H1 (cell line): ENCODE results near the gene LCE1D. TPM values are rescaled to one million over a fixed set of nuclear protein-coding genes. Genes with fewer than 3 reads are reported as not detected.

Experiments
- CTCF ChIA-PET: fragments of 300-600 bp; sonication (Branson Sonifier 250); formaldehyde crosslinking; loops from one replicate; lab custom pipeline; 2021; ENCODE audit not compliant: partially characterized antibody; lab: Charles Lee
- POLR2A ChIA-PET: fragments of 300-600 bp; sonication (Branson Sonifier 250); formaldehyde crosslinking; loops from one replicate; lab custom pipeline; 2021; ENCODE audit warnings: inconsistent platforms; ENCODE audit not compliant: partially characterized antibody; lab: Charles Lee
- DNase-seq, 2 experiments: peaks; one replicate each; pipeline versions ENCODE4 v3.0.0 to v3.0.0-alpha.2; 2010 to 2022; ENCODE audit warnings: low spot score in 2 of 2, low read depth in 1 of 2, mixed read lengths in 1 of 2
- FAIRE-seq: peaks from 2 replicates; lab custom pipeline; 2011; peaks lifted over from hg19 to GRCh38; lab: Jason Lieb, UNC
- H2AFZ ChIP-seq: 2 replicates; pipeline ENCODE4 v1.8.1; 2012; ENCODE audit warnings: low read length, inconsistent platforms
- H2AK5ac ChIP-seq: 2 replicates; pipeline ENCODE4 v1.6.1; 2013; ENCODE audit warnings: low read depth, low read length
- H2BK120ac ChIP-seq: replicated peaks from 2 replicates; pipeline ENCODE3; 2013; ENCODE audit warnings: low read depth, low read length, inconsistent platforms
- H2BK12ac ChIP-seq: 2 replicates; pipeline ENCODE4 v1.6.1; 2013; ENCODE audit warnings: low read depth, low read length
- H2BK15ac ChIP-seq: 2 replicates; pipeline ENCODE4 v1.6.1; 2013; ENCODE audit warnings: low read length
- H2BK20ac ChIP-seq: 2 replicates; pipeline ENCODE4 v1.6.1; 2013; ENCODE audit warnings: low read length
- H2BK5ac ChIP-seq: 2 replicates; pipeline ENCODE4 v1.6.1; 2013; ENCODE audit warnings: low read depth, low read length
- H3K14ac ChIP-seq: 2 replicates; pipeline ENCODE4 v1.6.1; 2013; ENCODE audit warnings: inconsistent platforms; ENCODE audit not compliant: insufficient read length
- H3K18ac ChIP-seq: 2 replicates; pipeline ENCODE4 v1.6.1; 2013; ENCODE audit warnings: low read length; ENCODE audit errors: extremely low read depth
- H3K23ac ChIP-seq: 2 replicates; pipeline ENCODE4 v1.6.1; 2013; ENCODE audit warnings: inconsistent platforms; ENCODE audit not compliant: insufficient read length
- H3K23me2 ChIP-seq: 2 replicates; pipeline ENCODE4 v1.6.1; 2013; ENCODE audit warnings: low read depth, low read length
- H3K27ac ChIP-seq: 2 replicates; pipeline ENCODE4 v1.6.1; 2011; ENCODE audit warnings: low read depth, low read length, inconsistent platforms
- H3K27me3 ChIP-seq, 4 experiments: replicated peaks in 1 of 4; 1 replicate in 1 of 4; 2 replicates in 3 of 4; pipeline versions ENCODE4 v1.6.1 to v1.8.1; 2011 to 2013; ENCODE audit warnings: low read length in 3 of 4, mild to moderate bottlenecking in 3 of 4, inconsistent platforms in 2 of 4, mixed read lengths in 2 of 4, moderate library complexity in 1 of 4; ENCODE audit not compliant: control insufficient read depth in 3 of 4, insufficient read depth in 3 of 4; ENCODE audit errors: extremely low read depth in 1 of 4
- H3K36me3 ChIP-seq, 4 experiments: 2 replicates each; pipeline versions ENCODE4 v1.6.1 to v1.8.1; 2011 to 2013; ENCODE audit warnings: mild to moderate bottlenecking in 4 of 4, low read length in 3 of 4, moderate library complexity in 2 of 4, control low read depth in 1 of 4, inconsistent platforms in 1 of 4; ENCODE audit not compliant: insufficient read depth in 4 of 4, control insufficient read depth in 2 of 4
- H3K4ac ChIP-seq: replicated peaks from 2 replicates; pipeline ENCODE3; 2013; ENCODE audit warnings: low read length, low read depth, mixed read lengths, inconsistent platforms; ENCODE audit not compliant: insufficient read length
- H3K4me1 ChIP-seq, 4 experiments: replicated peaks in 1 of 4; 1 replicate in 1 of 4; 2 replicates in 3 of 4; pipeline versions ENCODE4 v1.6.1 to v1.8.1; 2011 to 2013; ENCODE audit warnings: low read length in 3 of 4, inconsistent platforms in 2 of 4, mixed read lengths in 1 of 4; ENCODE audit not compliant: insufficient read depth in 4 of 4, control insufficient read depth in 3 of 4
- H3K4me2 ChIP-seq, 2 experiments: 2 replicates each; pipeline versions ENCODE4 v1.6.1 to v1.8.1; 2011 to 2013; ENCODE audit warnings: low read depth in 2 of 2, low read length in 2 of 2, control low read depth in 1 of 2, inconsistent platforms in 1 of 2, mild to moderate bottlenecking in 1 of 2; ENCODE audit not compliant: insufficient read depth in 1 of 2
- H3K4me3 ChIP-seq, 4 experiments: fragments of 200-600, 300-600 bp in 1 of 4; sonication (generic), shearing (Covaris generic), sonication (Bioruptor Twin) in 1 of 4; 2 replicates each; pipeline versions ENCODE4 v1.5.1 to v1.8.1; 2011 to 2016; ENCODE audit warnings: low read length in 4 of 4, low read depth in 3 of 4, control low read depth in 2 of 4, inconsistent platforms in 2 of 4, mild to moderate bottlenecking in 2 of 4, mixed read lengths in 1 of 4, moderate library complexity in 1 of 4; ENCODE audit not compliant: insufficient read depth in 2 of 4; ENCODE audit errors: extremely low read depth in 1 of 4
- H3K56ac ChIP-seq: replicated peaks from 2 replicates; pipeline ENCODE3; 2013; ENCODE audit warnings: low read depth, mild to moderate bottlenecking, mixed read lengths, low read length, inconsistent platforms; ENCODE audit not compliant: insufficient read length
- H3K79me1 ChIP-seq: 2 replicates; pipeline ENCODE4 v1.6.1; 2013; ENCODE audit warnings: low read depth, low read length, control low read depth
- H3K79me2 ChIP-seq, 2 experiments: 2 replicates each; pipeline versions ENCODE4 v1.6.1 to v1.8.1; 2012 to 2013; ENCODE audit warnings: low read length in 2 of 2, mild to moderate bottlenecking in 2 of 2, inconsistent platforms in 1 of 2; ENCODE audit not compliant: insufficient read depth in 2 of 2, control insufficient read depth in 1 of 2
- H3K9ac ChIP-seq, 4 experiments: replicated peaks in 1 of 4; 1 replicate in 1 of 4; 2 replicates in 3 of 4; pipeline versions ENCODE4 v1.6.1 to v1.8.1; 2011 to 2013; ENCODE audit warnings: low read depth in 3 of 4, low read length in 3 of 4, control low read depth in 2 of 4, mild to moderate bottlenecking in 2 of 4, moderate library complexity in 2 of 4, inconsistent platforms in 1 of 4; ENCODE audit errors: extremely low read depth in 1 of 4
- H3K9me3 ChIP-seq, 2 experiments: 2 replicates each; pipeline versions ENCODE4 v1.6.1 to v1.8.1; 2012 to 2013; ENCODE audit warnings: mild to moderate bottlenecking in 2 of 2, moderate library complexity in 2 of 2, control low read depth in 1 of 2, inconsistent platforms in 1 of 2, low read depth in 1 of 2, low read length in 1 of 2, mixed read lengths in 1 of 2; ENCODE audit not compliant: insufficient read depth in 2 of 2
- H4K20me1 ChIP-seq, 2 experiments: replicated peaks in 1 of 2; 2 replicates each; pipeline versions ENCODE3 to v1.8.1; 2011 to 2013; ENCODE audit warnings: inconsistent platforms in 2 of 2, low read length in 2 of 2, mild to moderate bottlenecking in 1 of 2; ENCODE audit not compliant: insufficient read depth in 2 of 2, control insufficient read depth in 1 of 2
- H4K5ac ChIP-seq: 2 replicates; pipeline ENCODE4 v1.6.1; 2013; ENCODE audit warnings: low read length, low read depth, mixed read lengths, inconsistent platforms; ENCODE audit not compliant: insufficient read length
- H4K8ac ChIP-seq: 2 replicates; pipeline ENCODE4 v1.8.0; 2013; ENCODE audit warnings: mild to moderate bottlenecking, moderate library complexity, low read length, inconsistent platforms; ENCODE audit not compliant: insufficient read depth; ENCODE audit errors: extremely low read depth
- H4K91ac ChIP-seq: replicated peaks from 2 replicates; pipeline ENCODE3; 2013; ENCODE audit warnings: low read length, mixed read lengths, inconsistent platforms; ENCODE audit not compliant: insufficient read length
- BCL11A ChIP-seq, 2 experiments: IDR thresholded peaks; one replicate each; pipeline ENCODE4 v1.6.1; 2011; ENCODE audit warnings: low read depth in 2 of 2, low read length in 2 of 2, mild to moderate bottlenecking in 2 of 2
- CHD1 ChIP-seq: IDR thresholded peaks from 2 replicates; pipeline ENCODE4 v1.6.1; 2012; ENCODE audit warnings: low read depth, low read length, improper control_type of control experiment
- FOSL1 ChIP-seq: IDR thresholded peaks from 2 replicates; pipeline ENCODE4 v1.6.1; 2011; ENCODE audit warnings: mild to moderate bottlenecking, low read depth, low read length, moderate library complexity; ENCODE audit not compliant: insufficient read depth
- GABPA ChIP-seq: IDR thresholded peaks from 2 replicates; pipeline ENCODE4 v1.6.1; 2011; ENCODE audit warnings: mild to moderate bottlenecking, low read length, moderate library complexity, borderline replicate concordance; ENCODE audit not compliant: insufficient read depth
- KDM5A ChIP-seq: fragments of 200-600 bp; IDR thresholded peaks from 2 replicates; pipeline ENCODE4 v1.7.1; 2012; ENCODE audit warnings: mild to moderate bottlenecking, low read length, inconsistent platforms, mixed read lengths
- NRF1 ChIP-seq: IDR thresholded peaks from 2 replicates; pipeline ENCODE4 v1.6.1; 2011; ENCODE audit warnings: mild to moderate bottlenecking, low read depth, low read length, improper control_type of control experiment
- POLR2AphosphoS5 ChIP-seq: IDR thresholded peaks from 2 replicates; pipeline ENCODE4 v1.6.1; 2011; ENCODE audit warnings: low read depth, low read length
- POU5F1 ChIP-seq: IDR thresholded peaks from 2 replicates; pipeline ENCODE4 v1.6.1; 2011; ENCODE audit warnings: low read depth, mild to moderate bottlenecking, low read length, moderate library complexity
- SUZ12 ChIP-seq: fragments of 200-600 bp; sonication (generic); IDR thresholded peaks from 2 replicates; pipeline ENCODE4 v1.6.1; 2012; ENCODE audit warnings: mild to moderate bottlenecking, inconsistent platforms, low read length, moderate library complexity, mixed read lengths
- TAF7 ChIP-seq: optimal IDR thresholded peaks from 2 replicates; pipeline ENCODE3; 2011; ENCODE audit warnings: low read depth, mild to moderate bottlenecking, inconsistent platforms, low read length, moderate library complexity, borderline replicate concordance
- TBP ChIP-seq: IDR thresholded peaks from 2 replicates; pipeline ENCODE4 v1.6.1; 2011; ENCODE audit warnings: low read depth, low read length, improper control_type of control experiment
- WGBS, 2 experiments: shearing (Covaris generic) in 1 of 2; methylation state at CpG; one replicate each; pipeline versions ENCODE4 v1.1.6 to v1.1.7; 2013 to 2015; ENCODE audit warnings: low lambda C conversion rate in 2 of 2, mixed read lengths in 2 of 2, inconsistent platforms in 1 of 2, low coverage in 1 of 2, missing lambda C conversion rate in 1 of 2; ENCODE audit not compliant: insufficient replicate concordance in 2 of 2, insufficient coverage in 1 of 2, insufficient read length in 1 of 2; ENCODE audit errors: extremely low coverage in 1 of 2, missing lambda C conversion rate in 1 of 2; 5-methylcytosine and 5-hydroxymethylcytosine counted together
- polyA plus RNA-seq, 7 experiments: library from polyadenylated mRNA; depleted of rRNA in 3 of 7; stranded (reverse) in 5 of 7; unstranded in 2 of 7; fragments of >200 nt in 5 of 7; fragments of 200-250 nt in 2 of 7; gene quantifications; 1 replicate in 5 of 7; 2 replicates in 1 of 7; 4 replicates in 1 of 7; pipeline versions ENCODE4 v1.2.1 to v1.2.3, GENCODE V29; 2011 to 2013; ENCODE audit warnings: missing spikeins in 2 of 7, mixed read lengths in 2 of 7
- total RNA-seq: library from RNA; stranded (reverse); fragmentation: NEBNext Ultra II Directional; extraction: Animal tissue kit (Norgen Biotek cat#: 25700); gene quantifications from 2 replicates; pipeline ENCODE4 v1.2.1, GENCODE V29; 2021
- TF ChIP-seq, protein P1 (sequence below): IDR thresholded peaks from 2 replicates; pipeline ENCODE4 v1.6.1; 2011; ENCODE audit warnings: low read length, improper control_type of control experiment
- TF ChIP-seq, protein P2 (sequence below): IDR thresholded peaks from 2 replicates; pipeline ENCODE4 v1.6.1; 2012; ENCODE audit warnings: inconsistent platforms

LCE1D gene
- total and polyA plus RNA-seq, 2 of the 8 experiments (the other 6 are each of a cell fraction or from before 2014, with no cell fraction given), result not detected

DNA sequence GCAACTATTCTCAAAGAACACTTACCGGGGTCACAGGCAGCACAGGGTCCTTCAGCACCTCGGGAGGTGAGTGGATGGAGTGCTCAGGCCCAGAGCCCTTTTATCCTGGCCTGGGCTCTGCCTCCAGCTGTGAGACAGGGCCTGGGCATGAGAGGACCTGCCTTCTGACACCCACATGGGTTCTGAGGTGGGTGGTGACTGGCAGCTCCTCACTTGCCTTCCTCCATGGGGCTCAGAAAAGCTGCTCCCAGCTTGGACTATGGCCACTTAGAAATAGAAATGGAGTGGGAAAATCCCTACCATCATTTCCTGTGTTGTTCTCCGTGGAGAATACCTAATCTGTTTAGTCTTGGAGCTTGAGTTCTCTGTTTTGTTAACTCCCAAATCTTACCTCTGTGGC, 10.1 kb downstream of the LCE1D start, which contains the start of gene LCE1C:
TSS of gene LCE1C (minus strand) at position 76 of the 400 bp plus-strand sequence. CDS start 1,173 bp downstream, outside the sequence.
- DNase-seq, result no peak
- Histone ChIP-seq H3K36me3 (no peaks in the 10 kb centered on the region), H3K4me1 (no peaks in the 10 kb centered on the region), H3K18ac (no peak within 1 kb of the TSS), H4K91ac (no peak within 1 kb of the TSS), H4K5ac (no peak within 1 kb of the TSS), H2BK20ac (no peak within 1 kb of the TSS), H3K23me2 (no peaks in the 10 kb centered on the region), H3K27me3 (no peaks in the 10 kb centered on the region), H2AK5ac (no peak within 1 kb of the TSS), H2BK120ac (no peak within 1 kb of the TSS), H2BK5ac (no peak within 1 kb of the TSS), H2AFZ (no peak within 1 kb of the TSS), H3K79me1 (no peaks in the 10 kb centered on the region), H3K56ac (no peak within 1 kb of the TSS), H3K4ac (no peak within 1 kb of the TSS), H4K8ac (no peak within 1 kb of the TSS), H3K4me3 (no peak within 1 kb of the TSS), H3K23ac (no peak within 1 kb of the TSS), H2BK15ac (no peak within 1 kb of the TSS), H3K9ac (no peak within 1 kb of the TSS), H3K79me2 (no peaks in the 10 kb centered on the region), H3K4me2 (no peak within 1 kb of the TSS), H2BK12ac (no peak within 1 kb of the TSS), H3K14ac (no peak within 1 kb of the TSS), H3K27ac (no peak within 1 kb of the TSS), H3K9me3 (peaks cover 61 to 81% of the 10 kb centered on the region in 2 experiments), H4K20me1 (no peaks in the 10 kb centered on the region)
- no peak for FAIRE-seq
- no peak for TF ChIP-seq POLR2AphosphoS5
- TF ChIP-seq SUZ12, result no peak
- TF ChIP-seq KDM5A, result no peak
- TF ChIP-seq POU5F1, result no peak
- no peak for TF ChIP-seq BCL11A (IDR thresholded peaks at IDR 0.05; ENCODE audit: low read depth in 2 of 2, low read length in 2 of 2)
- TF ChIP-seq, protein P1, sequence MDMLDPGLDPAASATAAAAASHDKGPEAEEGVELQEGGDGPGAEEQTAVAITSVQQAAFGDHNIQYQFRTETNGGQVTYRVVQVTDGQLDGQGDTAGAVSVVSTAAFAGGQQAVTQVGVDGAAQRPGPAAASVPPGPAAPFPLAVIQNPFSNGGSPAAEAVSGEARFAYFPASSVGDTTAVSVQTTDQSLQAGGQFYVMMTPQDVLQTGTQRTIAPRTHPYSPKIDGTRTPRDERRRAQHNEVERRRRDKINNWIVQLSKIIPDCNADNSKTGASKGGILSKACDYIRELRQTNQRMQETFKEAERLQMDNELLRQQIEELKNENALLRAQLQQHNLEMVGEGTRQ, result no peak
- TF ChIP-seq, protein P2, sequence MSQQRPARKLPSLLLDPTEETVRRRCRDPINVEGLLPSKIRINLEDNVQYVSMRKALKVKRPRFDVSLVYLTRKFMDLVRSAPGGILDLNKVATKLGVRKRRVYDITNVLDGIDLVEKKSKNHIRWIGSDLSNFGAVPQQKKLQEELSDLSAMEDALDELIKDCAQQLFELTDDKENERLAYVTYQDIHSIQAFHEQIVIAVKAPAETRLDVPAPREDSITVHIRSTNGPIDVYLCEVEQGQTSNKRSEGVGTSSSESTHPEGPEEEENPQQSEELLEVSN, result no peak
- no peak for TF ChIP-seq GABPA
- no peak for TF ChIP-seq TBP
- no peak for TF ChIP-seq NRF1
- TF ChIP-seq TAF7, result no peak
- no peak for TF ChIP-seq FOSL1
- TF ChIP-seq CHD1, result no peak
- POLR2A ChIA-PET, result no interaction called here
- WGBS, 2 experiments, result 44% methylated on average over 3 of the region's 3 CpGs; no CpG with 5 or more reads in 1 of the 2 experiments
- CTCF ChIA-PET, result interaction anchor here (0.7 kb wide), 1 partner anchor 163 kb away, joined by 3 read pairs; no protein-coding TSS in a partner anchor
